ENCODE data around the gene JAZF1. TPM values are rescaled to one million over a fixed set of nuclear protein-coding genes. Genes with fewer than 3 reads are reported as not detected.

Gene JAZF1
- total RNA-seq, 1 donor from 2014 or later, result 6.4 TPM

DNA sequence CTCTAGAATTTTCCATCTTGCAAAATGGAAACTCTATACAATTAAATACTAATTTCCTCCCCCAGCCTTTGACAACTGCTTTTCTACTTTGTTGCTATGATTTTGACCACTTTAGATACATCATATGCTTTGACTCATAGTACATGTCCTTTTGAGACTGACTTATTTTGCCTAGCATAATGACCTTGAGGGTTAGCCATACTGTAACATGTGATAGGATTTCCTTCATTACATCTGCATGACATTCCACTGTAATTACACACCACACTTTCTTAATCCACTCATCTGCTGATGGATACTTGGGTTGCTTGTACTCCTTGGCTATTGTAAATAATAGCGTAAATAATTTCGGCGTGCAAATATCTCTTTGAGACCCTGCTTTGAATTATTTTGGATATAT is 127.7 kb downstream of the JAZF1 start:
- peaks cover 6% of the 10 kb centered on the region for H3K4me1 Mint-ChIP-seq (ENCODE audit: low read depth)
- TF ChIP-seq, protein P1, sequence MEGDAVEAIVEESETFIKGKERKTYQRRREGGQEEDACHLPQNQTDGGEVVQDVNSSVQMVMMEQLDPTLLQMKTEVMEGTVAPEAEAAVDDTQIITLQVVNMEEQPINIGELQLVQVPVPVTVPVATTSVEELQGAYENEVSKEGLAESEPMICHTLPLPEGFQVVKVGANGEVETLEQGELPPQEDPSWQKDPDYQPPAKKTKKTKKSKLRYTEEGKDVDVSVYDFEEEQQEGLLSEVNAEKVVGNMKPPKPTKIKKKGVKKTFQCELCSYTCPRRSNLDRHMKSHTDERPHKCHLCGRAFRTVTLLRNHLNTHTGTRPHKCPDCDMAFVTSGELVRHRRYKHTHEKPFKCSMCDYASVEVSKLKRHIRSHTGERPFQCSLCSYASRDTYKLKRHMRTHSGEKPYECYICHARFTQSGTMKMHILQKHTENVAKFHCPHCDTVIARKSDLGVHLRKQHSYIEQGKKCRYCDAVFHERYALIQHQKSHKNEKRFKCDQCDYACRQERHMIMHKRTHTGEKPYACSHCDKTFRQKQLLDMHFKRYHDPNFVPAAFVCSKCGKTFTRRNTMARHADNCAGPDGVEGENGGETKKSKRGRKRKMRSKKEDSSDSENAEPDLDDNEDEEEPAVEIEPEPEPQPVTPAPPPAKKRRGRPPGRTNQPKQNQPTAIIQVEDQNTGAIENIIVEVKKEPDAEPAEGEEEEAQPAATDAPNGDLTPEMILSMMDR (IDR thresholded peaks at IDR 0.05; ENCODE audit: unreplicated experiment), result no peak
- no peaks in the 10 kb centered on the region for H3K9me3 Mint-ChIP-seq (ENCODE audit: low read depth)
- H3K27ac Mint-ChIP-seq, result no peak overlapping the region
- DNase-seq (ENCODE audit: low spot score, unreplicated experiment), result no peak
- no peaks in the 10 kb centered on the region for H3K27me3 Mint-ChIP-seq
- H3K36me3 Mint-ChIP-seq (ENCODE audit: insufficient read depth), result no peaks in the 10 kb centered on the region
- no peak overlapping the region for H3K4me3 Mint-ChIP-seq (ENCODE audit: low read depth)

GRCh38 chr7:28048694-28049093 is 131.9 kb downstream of the JAZF1 start:
- Mint-ChIP-seq H3K36me3 (ENCODE audit: insufficient read depth) (no peaks in the 10 kb centered on the region), H3K9me3 (ENCODE audit: low read depth) (no peaks in the 10 kb centered on the region)
- DNase-seq (ENCODE audit: low spot score, unreplicated experiment), result no peak

GRCh38 chr7:28046035-28046434 is 134.6 kb downstream of the JAZF1 start:
- Mint-ChIP-seq H3K36me3 (ENCODE audit: insufficient read depth) (no peaks in the 10 kb centered on the region), H3K27me3 (no peaks in the 10 kb centered on the region), H3K4me3 (ENCODE audit: low read depth) (no peak overlapping the region), H3K27ac (no peak overlapping the region), H3K4me1 (ENCODE audit: low read depth) (no peaks in the 10 kb centered on the region), H3K9me3 (ENCODE audit: low read depth) (no peaks in the 10 kb centered on the region)
- TF ChIP-seq, protein P1 (IDR thresholded peaks at IDR 0.05; ENCODE audit: unreplicated experiment), result no peak
- no peak for DNase-seq (ENCODE audit: low spot score, unreplicated experiment)

More at GRCh38 chr7:28048694-28049093, 131.9 kb downstream of the JAZF1 start:
- Mint-ChIP-seq H3K4me3 (ENCODE audit: low read depth) (no peak overlapping the region), H3K4me1 (ENCODE audit: low read depth) (peaks cover 1% of the 10 kb centered on the region), H3K27ac (no peak overlapping the region), H3K27me3 (no peaks in the 10 kb centered on the region)
- TF ChIP-seq, protein P1 (IDR thresholded peaks at IDR 0.05; ENCODE audit: unreplicated experiment), result no peak

DNA sequence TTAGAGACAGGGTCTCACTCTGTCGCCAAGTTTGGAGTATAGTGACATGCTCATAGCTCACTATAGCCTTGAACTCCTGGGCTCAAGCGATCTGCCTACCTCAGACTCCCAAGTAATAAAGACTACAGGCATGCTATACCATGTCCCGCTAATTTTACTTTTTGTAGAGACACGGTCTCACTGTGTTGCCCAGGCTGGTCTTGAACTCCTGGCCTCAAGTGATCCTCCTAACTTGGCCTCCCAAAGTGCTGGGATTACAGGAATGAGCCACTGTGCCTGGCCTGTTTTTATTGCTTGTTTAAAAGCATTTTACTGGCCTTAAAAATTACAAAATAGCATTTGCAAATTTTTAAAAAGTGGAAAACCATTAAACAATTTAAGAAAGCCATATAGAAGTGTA is 135.0 kb downstream of the JAZF1 start:
- no peaks in the 10 kb centered on the region for H3K9me3 Mint-ChIP-seq (ENCODE audit: low read depth)
- no peak overlapping the region for H3K4me3 Mint-ChIP-seq (ENCODE audit: low read depth)
- H3K36me3 Mint-ChIP-seq (ENCODE audit: insufficient read depth), result no peaks in the 10 kb centered on the region
- no peak for DNase-seq (ENCODE audit: low spot score, unreplicated experiment)
- TF ChIP-seq, protein P1 (IDR thresholded peaks at IDR 0.05; ENCODE audit: unreplicated experiment), result no peak
- no peaks in the 10 kb centered on the region for H3K4me1 Mint-ChIP-seq (ENCODE audit: low read depth)
- no peaks in the 10 kb centered on the region for H3K27me3 Mint-ChIP-seq
- H3K27ac Mint-ChIP-seq, result no peak overlapping the region

DNA sequence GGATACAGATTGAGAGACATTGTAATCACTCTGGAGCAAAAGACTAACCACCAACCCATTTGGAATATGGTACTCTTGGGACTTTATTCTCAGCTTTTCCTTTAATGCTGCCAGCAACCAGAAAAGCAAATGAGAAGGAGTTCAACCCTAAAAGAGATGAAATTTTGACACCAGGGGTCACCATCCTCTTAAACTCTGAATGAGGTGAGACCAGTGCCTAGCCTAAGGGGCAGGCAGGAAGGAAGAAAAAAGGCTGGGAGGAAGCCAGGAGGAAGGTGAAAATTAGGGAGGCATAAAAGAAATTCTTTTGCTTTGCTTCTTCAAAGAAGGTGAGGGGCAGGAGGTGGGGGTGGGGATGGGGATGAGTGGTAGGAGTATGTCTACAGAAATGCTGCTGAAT is 135.8 kb downstream of the JAZF1 start:
- H3K4me3 Mint-ChIP-seq (ENCODE audit: low read depth), result no peak overlapping the region
- no peak overlapping the region for H3K27ac Mint-ChIP-seq
- H3K4me1 Mint-ChIP-seq (ENCODE audit: low read depth), result no peaks in the 10 kb centered on the region
- H3K36me3 Mint-ChIP-seq (ENCODE audit: insufficient read depth), result no peaks in the 10 kb centered on the region
- H3K27me3 Mint-ChIP-seq, result no peaks in the 10 kb centered on the region
- DNase-seq (ENCODE audit: low spot score, unreplicated experiment), result no peak
- TF ChIP-seq, protein P1 (IDR thresholded peaks at IDR 0.05; ENCODE audit: unreplicated experiment), result no peak
- H3K9me3 Mint-ChIP-seq (ENCODE audit: low read depth), result no peaks in the 10 kb centered on the region

All from progenitor cell of endocrine pancreas (in vitro differentiated cells).